Stimulated activated naive CD8-positive, alpha-beta T cell treated with anti-CD3 and anti-CD28 coated beads, Interleukin-15, amount 100 ng/mL, for 72 hours (primary cell): ENCODE results near the gene GYS2.
A peak's percentile ranks its signal among the peaks of the same experiment; 100 is the strongest.

Experiments used
- ATAC-seq: fragments of 150-1000 bp; cut with Tn5 transposase; 2 replicates; pipeline ENCODE4 v1.10.0; 2021; ENCODE audit warnings: mild to moderate bottlenecking, moderate library complexity
- DNase-seq, 2 donors: peaks; one replicate each; pipeline ENCODE4 v3.0.0; 2021 to 2022
- H3K27ac Mint-ChIP-seq, 2 donors: one replicate each; pipeline ENCODE4 v1.8.0; 2022; ENCODE audit warnings: mild to moderate bottlenecking in 2 of 2, mixed read lengths in 2 of 2, moderate library complexity in 2 of 2
- H3K27me3 Mint-ChIP-seq: one replicate; pipeline ENCODE4 v1.8.0; 2022; ENCODE audit warnings: mixed read lengths
- H3K4me1 Mint-ChIP-seq: one replicate; pipeline ENCODE4 v1.8.0; 2022; ENCODE audit warnings: mild to moderate bottlenecking, mixed read lengths
- H3K4me3 Mint-ChIP-seq, 2 donors: one replicate each; pipeline ENCODE4 v1.8.0; 2022; ENCODE audit warnings: mild to moderate bottlenecking in 2 of 2, mixed read lengths in 2 of 2, moderate library complexity in 1 of 2
- H3K9me3 Mint-ChIP-seq, 2 donors: one replicate each; pipeline ENCODE4 v1.8.0; 2022; ENCODE audit warnings: mixed read lengths in 2 of 2

GYS2 gene

GRCh38 chr12:21547437-21547836, 57.2 kb downstream of the GYS2 start:
- ATAC-seq: peak; percentile 73
- Mint-ChIP-seq H3K27me3 (no peaks in the 10 kb centered on the region), H3K4me3 (no peak overlapping the region), H3K4me1 (peaks cover 7% of the 10 kb centered on the region), H3K27ac (peak overlapping the region in 1 of 2 donors; percentile 35), H3K9me3 (no peaks in the 10 kb centered on the region)
- DNase-seq: no peak

DNA sequence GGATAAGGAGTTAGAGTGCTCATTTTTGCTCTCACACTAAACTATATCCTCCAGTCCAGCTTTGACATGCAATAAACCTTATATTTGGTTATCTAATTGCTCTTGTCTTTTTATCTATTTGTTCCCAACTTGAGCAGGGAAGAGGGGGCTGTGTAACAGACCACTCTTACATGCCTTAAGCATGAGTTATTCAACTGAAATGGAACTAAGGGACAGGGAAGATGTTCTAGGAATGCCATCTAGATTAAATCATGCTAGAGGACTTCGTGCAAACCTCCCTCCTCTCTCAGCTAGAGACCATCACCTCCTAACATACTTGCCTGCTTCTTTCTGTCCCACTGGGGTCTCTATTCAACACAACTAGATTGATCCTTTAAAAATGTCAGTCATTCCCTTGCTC, 57.9 kb downstream of the GYS2 start:
- no peaks in the 10 kb centered on the region for H3K9me3 Mint-ChIP-seq
- no peak for DNase-seq
- H3K27ac Mint-ChIP-seq: peak overlapping the region in 1 of 2 donors; percentile 13
- no peaks in the 10 kb centered on the region for H3K27me3 Mint-ChIP-seq
- ATAC-seq: no peak
- peaks cover 7% of the 10 kb centered on the region for H3K4me1 Mint-ChIP-seq
- no peak overlapping the region for H3K4me3 Mint-ChIP-seq

DNA sequence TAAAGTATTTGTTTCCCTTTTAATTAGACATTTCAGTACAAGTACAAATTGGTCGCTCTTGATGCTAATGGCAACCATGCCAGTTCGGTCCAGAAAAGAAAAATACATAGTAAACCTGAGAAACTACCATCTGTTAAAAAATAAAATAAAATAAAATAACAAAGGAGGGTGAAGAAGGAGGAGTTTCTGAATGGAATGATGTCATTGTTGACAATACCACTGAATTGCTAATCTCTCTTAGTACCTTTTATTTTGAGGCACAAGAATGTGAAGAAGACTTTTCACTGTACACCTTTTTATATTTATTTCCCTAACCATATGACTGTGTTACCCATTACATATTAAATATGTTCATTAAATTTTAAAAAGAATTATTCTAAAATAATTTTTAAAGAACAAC, 59.1 kb downstream of the GYS2 start:
- Mint-ChIP-seq H3K27me3 (no peaks in the 10 kb centered on the region), H3K4me1 (peaks cover 7% of the 10 kb centered on the region), H3K9me3 (no peaks in the 10 kb centered on the region), H3K27ac (no peak overlapping the region), H3K4me3 (no peak overlapping the region)
- DNase-seq: no peak
- no peak for ATAC-seq

GRCh38 chr12:21543151-21543550, 61.5 kb downstream of the GYS2 start:
- Mint-ChIP-seq H3K4me3 (no peak overlapping the region), H3K9me3 (no peaks in the 10 kb centered on the region), H3K4me1 (peaks cover 7% of the 10 kb centered on the region), H3K27me3 (no peaks in the 10 kb centered on the region), H3K27ac (no peak overlapping the region)
- ATAC-seq (no peak), DNase-seq (no peak)

DNA sequence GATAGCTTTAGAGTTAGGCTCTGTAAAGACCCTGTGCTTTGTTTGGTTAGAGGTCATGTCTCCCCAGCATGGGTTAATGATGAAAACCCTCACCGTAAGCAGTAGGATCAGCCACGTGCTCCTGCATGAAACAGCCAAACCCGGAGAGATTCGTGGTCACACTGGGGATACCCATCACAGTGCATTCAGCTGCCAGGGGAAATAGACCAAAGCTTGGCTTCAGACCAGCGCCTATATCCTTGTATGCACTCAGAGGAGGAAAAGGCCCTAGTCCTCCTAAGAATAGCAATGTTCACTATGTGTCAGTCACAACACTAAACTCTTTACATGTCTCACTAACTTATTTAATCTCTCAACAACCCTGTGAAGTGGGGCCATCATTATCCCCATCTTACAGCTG, 62.2 kb downstream of the GYS2 start:
- no peak for DNase-seq
- Mint-ChIP-seq H3K9me3 (no peaks in the 10 kb centered on the region), H3K4me3 (no peak overlapping the region), H3K4me1 (peaks cover 3% of the 10 kb centered on the region), H3K27me3 (no peaks in the 10 kb centered on the region), H3K27ac (no peak overlapping the region)
- ATAC-seq: peak; percentile 39

DNA sequence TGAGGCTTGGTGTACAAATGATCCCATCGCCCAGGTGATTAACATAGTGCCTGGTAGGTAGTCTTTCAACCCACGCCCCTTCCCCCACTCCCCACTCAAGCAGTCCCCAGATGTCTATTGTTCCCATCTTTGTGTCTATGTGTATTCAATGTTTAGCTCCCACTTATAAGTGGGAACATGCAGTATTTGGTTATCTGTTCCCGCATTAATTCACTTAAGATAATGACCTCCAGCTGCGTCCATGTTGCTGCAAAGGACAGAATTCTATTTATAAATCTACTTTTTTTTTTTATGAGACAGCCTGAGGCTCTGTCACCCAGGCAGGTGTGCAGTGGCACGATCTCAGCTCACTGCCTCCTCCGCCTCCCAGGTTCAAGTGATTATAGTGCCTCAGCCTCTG, 62.9 kb downstream of the GYS2 start:
- Mint-ChIP-seq H3K4me3 (no peak overlapping the region), H3K9me3 (no peaks in the 10 kb centered on the region), H3K27ac (peak overlapping the region in 1 of 2 donors; percentile 89), H3K27me3 (peaks cover 4% of the 10 kb centered on the region), H3K4me1 (no peaks in the 10 kb centered on the region)
- ATAC-seq (no peak), DNase-seq (no peak)

DNA sequence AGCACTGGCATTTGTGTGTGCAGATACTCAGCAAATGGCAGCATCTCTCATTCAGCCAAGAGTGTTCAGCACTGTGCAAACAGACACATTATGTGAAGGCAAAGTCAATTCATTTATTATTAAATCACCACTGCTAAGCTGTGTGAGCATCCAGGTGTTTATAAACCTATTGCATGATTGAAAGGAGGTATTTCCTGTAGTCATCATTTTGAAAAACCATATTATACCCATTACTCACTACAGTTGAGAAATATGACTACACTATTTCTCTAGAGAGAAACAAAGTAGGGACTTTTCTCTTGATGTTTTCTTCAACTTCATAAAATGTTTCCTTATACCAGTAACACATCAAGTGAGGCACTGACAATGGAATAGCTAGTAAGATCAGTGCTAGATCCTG, 64.8 kb downstream of the GYS2 start:
- no peak overlapping the region for H3K27ac Mint-ChIP-seq
- no peaks in the 10 kb centered on the region for H3K4me1 Mint-ChIP-seq
- H3K27me3 Mint-ChIP-seq: peaks cover 7% of the 10 kb centered on the region
- DNase-seq (no peak), ATAC-seq (peak; percentile 74)
- no peaks in the 10 kb centered on the region for H3K9me3 Mint-ChIP-seq
- H3K4me3 Mint-ChIP-seq: no peak overlapping the region

DNA sequence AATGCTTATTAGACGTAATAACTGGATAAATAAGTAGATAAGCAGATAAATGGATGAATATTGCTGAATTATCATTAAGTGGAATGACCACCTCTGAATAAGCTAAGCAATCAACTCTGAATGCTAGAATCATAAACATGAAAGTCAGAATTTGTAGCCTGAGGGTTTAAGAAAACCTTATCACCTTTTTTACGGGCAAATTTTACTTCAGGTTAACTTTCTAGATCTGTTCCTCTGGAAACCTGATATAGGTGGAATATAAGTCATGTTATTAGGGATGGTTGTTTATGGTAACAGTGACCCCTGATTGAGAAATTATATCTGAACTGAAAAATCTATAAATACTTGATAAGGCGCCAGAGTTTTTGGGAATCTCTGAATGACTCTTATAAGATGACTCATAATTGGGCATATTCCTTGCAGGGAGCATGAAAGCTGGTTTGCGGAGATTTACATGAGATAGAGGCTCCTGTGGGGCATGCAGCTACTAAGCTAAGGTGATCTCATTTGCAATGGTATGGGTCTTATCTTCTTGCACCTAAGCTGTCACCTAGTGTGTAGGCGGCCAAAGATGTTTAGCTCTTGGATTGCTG, 66.5 kb downstream of the GYS2 start:
- H3K27me3 Mint-ChIP-seq: peaks cover 11% of the 10 kb centered on the region
- DNase-seq: no peak
- ATAC-seq: no peak

GRCh38 chr12:21529456-21529855, 75.2 kb downstream of the GYS2 start:
- ATAC-seq (no peak), DNase-seq (no peak)
- no peak overlapping the region for H3K27ac Mint-ChIP-seq
- peaks cover 7 to 9% of the 10 kb centered on the region in 2 donors for H3K9me3 Mint-ChIP-seq
- no peak overlapping the region for H3K4me3 Mint-ChIP-seq
- H3K4me1 Mint-ChIP-seq: no peaks in the 10 kb centered on the region
- H3K27me3 Mint-ChIP-seq: peaks cover 45% of the 10 kb centered on the region

More for the DNA sequence above, 66.5 kb downstream of the GYS2 start:
- no peaks in the 10 kb centered on the region for H3K4me1 Mint-ChIP-seq
- H3K9me3 Mint-ChIP-seq: no peaks in the 10 kb centered on the region
- H3K27ac Mint-ChIP-seq: no peak overlapping the region
- H3K4me3 Mint-ChIP-seq: no peak overlapping the region

DNA sequence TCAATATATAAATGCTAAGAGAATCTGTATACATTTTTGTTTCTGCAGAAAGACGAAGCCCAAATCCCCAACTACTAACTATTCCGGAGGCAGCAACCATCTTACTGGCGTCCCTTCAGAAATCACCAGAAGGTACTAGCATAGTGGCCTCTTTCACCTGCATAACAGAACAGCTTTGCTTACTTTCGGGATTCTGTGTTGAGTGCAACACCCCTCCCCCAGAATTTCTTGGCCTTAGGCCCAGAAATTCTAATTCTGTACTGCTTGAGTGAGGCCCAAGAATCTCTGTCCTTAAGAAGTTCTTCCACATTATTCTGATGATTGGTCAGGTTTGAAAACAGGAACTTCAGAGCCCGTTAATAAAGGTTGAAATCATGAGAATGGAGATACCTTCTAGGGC, 75.7 kb downstream of the GYS2 start:
- ATAC-seq (no peak), DNase-seq (no peak)
- peaks cover 45% of the 10 kb centered on the region for H3K27me3 Mint-ChIP-seq
- H3K4me3 Mint-ChIP-seq: peak overlapping the region in 1 of 2 donors; percentile 81
- no peaks in the 10 kb centered on the region for H3K4me1 Mint-ChIP-seq
- no peak overlapping the region for H3K27ac Mint-ChIP-seq
- H3K9me3 Mint-ChIP-seq: peaks cover 7 to 12% of the 10 kb centered on the region in 2 donors

- DNase-seq (peak; percentile 69 to 72), ATAC-seq (peak; percentile 97)
- Mint-ChIP-seq H3K4me3 (peak overlapping the region; percentile 81 to 87), H3K9me3 (peaks cover 7 to 12% of the 10 kb centered on the region in 2 donors), H3K4me1 (no peaks in the 10 kb centered on the region), H3K27ac (peak overlapping the region in 1 of 2 donors; percentile 21), H3K27me3 (peaks cover 35% of the 10 kb centered on the region)
Measured at GRCh38 chr12:21527451-21528180, 77.0 kb downstream of the GYS2 start.

DNA sequence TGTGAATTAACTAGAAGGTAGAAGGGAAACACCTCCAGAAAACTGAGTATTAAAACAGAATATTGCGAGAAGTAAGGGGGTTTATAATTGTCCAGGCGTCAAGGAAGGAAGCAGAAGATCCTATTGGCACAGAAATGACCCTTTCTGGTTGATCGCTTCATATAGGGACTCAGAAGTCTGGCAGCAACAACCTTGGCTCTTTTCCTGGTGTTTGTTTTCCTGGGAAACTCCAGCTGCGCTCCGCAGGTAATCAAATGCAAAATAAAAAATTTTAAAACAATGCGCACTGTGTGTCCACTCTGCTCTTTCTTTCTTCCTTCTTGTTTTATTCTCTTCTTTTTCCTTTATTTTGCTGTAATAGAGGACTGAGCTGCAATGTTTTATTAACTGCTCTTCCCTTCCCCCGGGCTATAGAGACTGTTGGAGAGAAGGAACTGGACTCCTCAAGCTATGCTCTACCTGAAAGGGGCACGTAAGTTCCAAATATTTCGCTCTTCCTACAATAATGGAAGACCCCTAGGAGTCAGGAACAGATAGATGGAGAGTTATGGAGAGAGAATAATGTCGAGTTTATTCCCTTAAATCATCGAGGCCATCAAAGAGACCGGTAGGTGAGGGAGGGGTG, 77.8 kb downstream of the GYS2 start:
- H3K27me3 Mint-ChIP-seq: peaks cover 35% of the 10 kb centered on the region
- no peaks in the 10 kb centered on the region for H3K4me1 Mint-ChIP-seq
- peak overlapping the region; percentile 30 to 81 for H3K4me3 Mint-ChIP-seq
- ATAC-seq (no peak), DNase-seq (no peak)
- H3K9me3 Mint-ChIP-seq: peaks cover 7 to 12% of the 10 kb centered on the region in 2 donors
- H3K27ac Mint-ChIP-seq: peak overlapping the region in 1 of 2 donors; percentile 62

DNA sequence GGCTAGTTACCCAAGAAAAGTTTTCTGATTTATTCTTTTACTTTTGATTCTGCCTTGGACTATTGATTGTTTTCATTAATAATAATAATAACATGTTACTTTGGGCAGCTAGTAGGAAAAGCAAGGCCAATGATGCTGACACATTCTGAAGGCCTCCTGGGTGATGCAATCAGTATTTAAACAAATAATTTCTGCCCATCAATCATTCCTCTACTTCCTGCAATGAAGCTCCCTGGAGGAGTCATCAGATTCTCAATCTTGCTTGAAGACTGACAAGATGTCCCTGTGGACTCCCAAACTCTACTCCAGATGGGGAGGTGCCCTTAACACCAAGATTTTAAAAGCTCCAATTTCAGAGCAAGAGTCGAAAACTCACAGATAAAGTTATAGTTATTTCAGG, 78.6 kb downstream of the GYS2 start, which contains the start of gene SPX:
Gene SPX, plus strand, starts transcription at position 244 of the 400 bp plus-strand sequence. CDS start 177 bp downstream, outside the sequence.
- Mint-ChIP-seq H3K4me1 (no peaks in the 10 kb centered on the region), H3K9me3 (peaks cover 7 to 12% of the 10 kb centered on the region in 2 donors), H3K4me3 (peak within 1 kb of the TSS; percentile 30 to 81), H3K27ac (peak within 1 kb of the TSS in 1 of 2 donors; percentile 62), H3K27me3 (peaks cover 29% of the 10 kb centered on the region)
- ATAC-seq: no peak
- no peak for DNase-seq

DNA sequence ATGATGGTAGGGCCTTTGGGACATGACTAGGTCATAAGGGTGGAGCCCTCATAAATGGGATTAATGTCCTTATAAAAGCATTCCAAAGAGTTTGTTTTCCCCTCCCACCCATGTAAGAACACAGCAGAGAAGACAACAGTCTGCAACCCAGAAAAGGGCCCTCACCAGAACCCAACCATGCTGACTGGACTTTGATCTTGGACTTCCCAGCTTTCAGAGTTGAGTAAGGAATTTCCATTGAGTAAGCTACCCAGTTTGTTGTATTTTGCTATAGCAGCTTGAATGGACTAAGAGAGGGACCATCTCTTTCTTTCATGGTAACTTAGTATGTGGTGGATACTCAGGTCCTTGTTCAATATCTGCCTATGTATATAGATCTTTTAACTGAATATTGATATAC, 81.5 kb downstream of the GYS2 start:
- Mint-ChIP-seq H3K27ac (no peak overlapping the region), H3K4me1 (no peaks in the 10 kb centered on the region), H3K27me3 (peaks cover 7% of the 10 kb centered on the region), H3K4me3 (no peak overlapping the region), H3K9me3 (peaks cover 7 to 12% of the 10 kb centered on the region in 2 donors)
- ATAC-seq (no peak), DNase-seq (no peak)

GRCh38 chr12:21521541-21521940, 83.1 kb downstream of the GYS2 start:
- no peak overlapping the region for H3K4me3 Mint-ChIP-seq
- H3K27me3 Mint-ChIP-seq: no peaks in the 10 kb centered on the region
- no peak overlapping the region for H3K27ac Mint-ChIP-seq
- DNase-seq: no peak
- peaks cover 7 to 12% of the 10 kb centered on the region in 2 donors for H3K9me3 Mint-ChIP-seq
- H3K4me1 Mint-ChIP-seq: no peaks in the 10 kb centered on the region
- ATAC-seq: no peak

DNA sequence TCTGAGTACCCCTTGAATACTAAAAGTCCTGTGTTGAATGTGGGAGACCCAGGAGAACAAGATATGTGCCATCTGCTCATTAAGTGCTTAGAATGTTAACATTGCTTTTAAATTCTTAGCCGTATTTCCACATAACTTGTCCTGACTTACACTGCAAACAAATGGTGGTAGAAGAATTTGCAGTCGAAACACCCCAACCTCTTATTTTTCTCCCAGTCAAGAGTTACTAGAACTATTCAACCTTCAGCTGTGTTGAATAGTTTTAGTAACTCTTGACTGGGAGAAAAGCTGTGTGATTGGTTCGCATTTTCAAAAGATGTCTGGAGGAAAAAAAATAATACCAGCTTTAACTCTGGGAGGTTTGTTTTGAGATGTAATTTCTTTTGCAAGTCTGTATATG, 86.2 kb downstream of the GYS2 start:
- DNase-seq (no peak), ATAC-seq (no peak)
- H3K27me3 Mint-ChIP-seq: no peaks in the 10 kb centered on the region
- no peaks in the 10 kb centered on the region for H3K4me1 Mint-ChIP-seq
- no peak overlapping the region for H3K4me3 Mint-ChIP-seq
- H3K27ac Mint-ChIP-seq: no peak overlapping the region
- H3K9me3 Mint-ChIP-seq: no peaks in the 10 kb centered on the region
